Measurements from ENCODE around the gene VDAC2.

Gene VDAC2

GRCh38 chr10:75206638-75207037 is 4.0 kb upstream of the VDAC2 start:
- peak; percentile 33; the same call in 1 of the 2 replicates for TF ChIP-seq EGR1 (IDR thresholded peaks at IDR 0.05)

- no peak for TF ChIP-seq EGR1 (IDR thresholded peaks at IDR 0.05)
- TF ChIP-seq TEAD4 (IDR thresholded peaks at IDR 0.05) = no peak
- TF ChIP-seq NFIC (IDR thresholded peaks at IDR 0.05) = no peak
- no peak for TF ChIP-seq YY1 (IDR thresholded peaks at IDR 0.05; ENCODE audit: low read depth)
- no peak for TF ChIP-seq TCF12 (IDR thresholded peaks at IDR 0.05; ENCODE audit: low read depth)
- TF ChIP-seq REST (IDR thresholded peaks at IDR 0.05; ENCODE audit: low read depth) = no peak
- no peak for TF ChIP-seq TAF1 (IDR thresholded peaks at IDR 0.05; ENCODE audit: low read depth)
- no peak for TF ChIP-seq RAD21 (IDR thresholded peaks at IDR 0.05; ENCODE audit: low read depth)
- no peak for TF ChIP-seq EP300 (IDR thresholded peaks at IDR 0.05; ENCODE audit: borderline replicate concordance)
- no peak for TF ChIP-seq ZBTB7A (IDR thresholded peaks at IDR 0.05; ENCODE audit: low read depth)
- no peak for TF ChIP-seq MAX (IDR thresholded peaks at IDR 0.05)
- no peak for TF ChIP-seq CREB1 (IDR thresholded peaks at IDR 0.05; ENCODE audit: low read depth)
- TF ChIP-seq USF1 (IDR thresholded peaks at IDR 0.05) = no peak
- no peak for TF ChIP-seq CEBPB (IDR thresholded peaks at IDR 0.05)
- TF ChIP-seq FOXM1 (IDR thresholded peaks at IDR 0.05; ENCODE audit: borderline replicate concordance, low read depth) = no peak
Measured at GRCh38 chr10:75207079-75207856, 3.3 kb upstream of the VDAC2 start.

- TF ChIP-seq MAX (IDR thresholded peaks at IDR 0.05) (no peak), YY1 (IDR thresholded peaks at IDR 0.05; ENCODE audit: low read depth) (no peak), TAF1 (IDR thresholded peaks at IDR 0.05; ENCODE audit: low read depth) (no peak), TEAD4 (IDR thresholded peaks at IDR 0.05) (no peak), RAD21 (IDR thresholded peaks at IDR 0.05; ENCODE audit: low read depth) (no peak), EP300 (IDR thresholded peaks at IDR 0.05; ENCODE audit: borderline replicate concordance) (no peak), CREB1 (IDR thresholded peaks at IDR 0.05; ENCODE audit: low read depth) (no peak), TCF12 (IDR thresholded peaks at IDR 0.05; ENCODE audit: low read depth) (no peak), CEBPB (IDR thresholded peaks at IDR 0.05) (no peak)
Measured at GRCh38 chr10:75207857-75208144, 2.8 kb upstream of the VDAC2 start.

- no peak for TF ChIP-seq NFIC (IDR thresholded peaks at IDR 0.05)
- no peak for TF ChIP-seq FOXM1 (IDR thresholded peaks at IDR 0.05; ENCODE audit: borderline replicate concordance, low read depth)
- no peak for TF ChIP-seq MAX (IDR thresholded peaks at IDR 0.05)
- TF ChIP-seq EP300 (IDR thresholded peaks at IDR 0.05; ENCODE audit: borderline replicate concordance) = no peak
- TF ChIP-seq YY1 (IDR thresholded peaks at IDR 0.05; ENCODE audit: low read depth) = no peak
- no peak for TF ChIP-seq TEAD4 (IDR thresholded peaks at IDR 0.05)
- TF ChIP-seq CREB1 (IDR thresholded peaks at IDR 0.05; ENCODE audit: low read depth) = no peak
- no peak for TF ChIP-seq CEBPB (IDR thresholded peaks at IDR 0.05)
- TF ChIP-seq ZBTB7A (IDR thresholded peaks at IDR 0.05; ENCODE audit: low read depth) = no peak
- no peak for TF ChIP-seq TCF12 (IDR thresholded peaks at IDR 0.05; ENCODE audit: low read depth)
- no peak for TF ChIP-seq USF1 (IDR thresholded peaks at IDR 0.05)
- no peak for TF ChIP-seq TAF1 (IDR thresholded peaks at IDR 0.05; ENCODE audit: low read depth)
- TF ChIP-seq RAD21 (IDR thresholded peaks at IDR 0.05; ENCODE audit: low read depth) = no peak
Measured at GRCh38 chr10:75208181-75208580, 2.4 kb upstream of the VDAC2 start.

GRCh38 chr10:75209086-75209920 is 1.3 kb upstream of the VDAC2 start:
- TF ChIP-seq TCF12 (IDR thresholded peaks at IDR 0.05; ENCODE audit: low read depth) (no peak), RAD21 (IDR thresholded peaks at IDR 0.05; ENCODE audit: low read depth) (no peak), CREB1 (IDR thresholded peaks at IDR 0.05; ENCODE audit: low read depth) (no peak), USF1 (IDR thresholded peaks at IDR 0.05) (no peak), EP300 (IDR thresholded peaks at IDR 0.05; ENCODE audit: borderline replicate concordance) (no peak), REST (IDR thresholded peaks at IDR 0.05; ENCODE audit: low read depth) (no peak)
